Embryonic facial prominence (tissue), 1 donor: ENCODE measurements around the gene ERBB2.
"Not testable (repeated sequence)": the region's sequence is repeated elsewhere in the genome, so short reads cannot be mapped to it uniquely, and the experiment has no call there.

Experiments used
- DNase-seq: peaks from one replicate; pipeline ENCODE4 v3.0.0-alpha.2; 2016; ENCODE audit errors: extremely low spot score

The ERBB2 gene

GRCh38 chr17:39725923-39726322, 26.1 kb downstream of the ERBB2 start:
- DNase-seq = not testable (repeated sequence)

- no peak for DNase-seq
Observed at GRCh38 chr17:39726617-39727016, 26.8 kb downstream of the ERBB2 start.

- no peak for DNase-seq
Observed at GRCh38 chr17:39727556-39727955, 27.7 kb downstream of the ERBB2 start.

GRCh38 chr17:39729280-39729851, 29.5 kb downstream of the ERBB2 start:
- DNase-seq = no peak

DNA sequence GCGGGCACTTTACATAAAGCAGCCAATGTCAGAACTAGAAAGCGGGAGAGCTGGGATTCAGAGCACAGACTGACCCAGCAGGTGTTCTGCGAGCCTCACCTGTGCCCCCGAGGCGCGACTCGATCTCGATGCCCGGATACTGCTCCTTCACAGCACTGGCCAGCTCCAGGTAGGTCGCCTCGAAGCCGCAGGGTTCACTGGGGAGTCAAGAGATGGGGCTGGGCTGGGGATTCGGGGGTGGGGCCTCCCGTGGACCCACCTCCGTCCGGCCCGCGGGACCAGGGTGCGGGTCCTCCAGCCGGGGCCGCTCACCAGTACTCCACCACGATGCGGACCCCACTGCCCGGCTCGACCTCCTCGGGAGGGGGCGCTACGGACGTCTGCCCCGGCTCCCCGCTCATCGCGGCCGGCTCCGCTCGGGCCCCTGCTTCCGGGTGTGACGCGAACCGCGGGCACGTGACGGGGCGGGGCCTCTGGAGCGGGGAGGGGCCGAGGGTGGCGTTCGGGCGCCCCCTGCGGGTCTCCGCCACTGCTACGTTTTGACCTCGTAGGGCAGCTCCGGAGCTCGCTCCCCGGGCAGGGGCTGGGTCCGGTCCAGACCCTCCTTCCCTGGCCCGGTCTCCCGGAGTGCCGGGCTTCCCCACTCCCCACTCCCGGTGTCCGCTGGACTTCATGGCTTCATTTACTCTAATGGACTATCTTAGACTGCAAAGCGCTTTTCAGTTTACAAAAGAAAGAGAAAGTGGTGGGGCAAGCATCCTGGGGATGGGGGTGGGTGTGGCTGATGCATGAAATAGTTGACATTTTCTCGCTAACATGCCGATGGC, 30.4 kb downstream of the ERBB2 start, which contains the start of gene MIEN1:
MIEN1 (minus strand) TSS at position 438 of the 827 bp plus-strand sequence; CDS start at position 401, 37 bp downstream.
- DNase-seq = peak; percentile 54

GRCh38 chr17:39732586-39732985, 32.7 kb downstream of the ERBB2 start:
- DNase-seq = no peak

DNA sequence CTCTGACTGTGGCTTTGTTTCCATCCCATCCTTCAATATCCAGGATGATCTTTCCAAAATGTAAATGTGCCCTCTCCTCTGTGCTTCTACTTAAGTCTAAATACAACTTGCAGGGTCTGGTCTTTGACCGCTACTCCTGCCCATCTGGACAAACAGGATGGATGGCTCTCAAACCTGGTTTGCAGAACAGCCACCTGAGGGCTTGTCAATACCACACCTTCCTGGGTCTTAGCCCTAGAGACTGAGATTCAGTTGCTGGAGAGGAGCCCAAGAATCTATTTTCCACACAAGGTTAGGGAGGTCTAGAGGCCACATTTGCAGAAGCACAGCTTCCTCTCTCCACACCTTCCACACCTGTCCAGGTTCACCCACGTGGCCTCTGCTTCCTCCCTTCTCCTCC, 36.0 kb downstream of the ERBB2 start:
- DNase-seq = no peak

GRCh38 chr17:39736319-39737165, 36.7 kb downstream of the ERBB2 start:
- DNase-seq = no peak

DNA sequence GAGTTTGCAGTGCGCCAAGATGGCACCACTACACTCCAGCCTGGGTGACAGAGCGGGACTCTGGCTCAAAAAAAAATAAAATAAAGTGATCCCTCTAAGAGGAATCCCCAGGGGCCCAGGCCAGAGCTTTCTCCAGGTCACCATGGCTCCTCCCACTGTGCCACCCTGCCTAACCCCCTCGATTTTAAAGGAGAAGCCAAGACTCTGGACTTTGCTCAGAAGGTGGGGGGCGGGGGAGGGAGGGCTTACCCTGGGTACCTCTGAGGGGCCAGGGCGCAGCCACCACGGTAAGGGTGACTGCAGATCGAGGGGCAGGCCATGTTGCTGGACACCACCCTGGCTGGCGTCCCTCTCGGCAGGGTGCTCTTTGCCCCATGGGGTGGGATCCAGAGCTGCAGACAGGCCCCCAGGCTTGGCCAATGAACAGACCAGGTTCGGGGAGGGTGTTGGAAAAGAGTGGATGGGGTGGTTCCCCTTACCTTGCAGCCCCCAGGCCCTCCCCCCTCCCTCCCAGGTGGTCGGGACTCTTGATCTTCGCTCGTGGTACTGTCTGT, 37.4 kb downstream of the ERBB2 start:
- no peak for DNase-seq

- no peak for DNase-seq
Observed at GRCh38 chr17:39737760-39738567, 38.1 kb downstream of the ERBB2 start, which contains the start of gene GRB7. Gene GRB7, plus strand, starts transcription at chr17:39737938. Its CDS starts 4,364 bp downstream, at chr17:39742302.

- DNase-seq = no peak
Observed at GRCh38 chr17:39738568-39738901, 38.7 kb downstream of the ERBB2 start.

DNA sequence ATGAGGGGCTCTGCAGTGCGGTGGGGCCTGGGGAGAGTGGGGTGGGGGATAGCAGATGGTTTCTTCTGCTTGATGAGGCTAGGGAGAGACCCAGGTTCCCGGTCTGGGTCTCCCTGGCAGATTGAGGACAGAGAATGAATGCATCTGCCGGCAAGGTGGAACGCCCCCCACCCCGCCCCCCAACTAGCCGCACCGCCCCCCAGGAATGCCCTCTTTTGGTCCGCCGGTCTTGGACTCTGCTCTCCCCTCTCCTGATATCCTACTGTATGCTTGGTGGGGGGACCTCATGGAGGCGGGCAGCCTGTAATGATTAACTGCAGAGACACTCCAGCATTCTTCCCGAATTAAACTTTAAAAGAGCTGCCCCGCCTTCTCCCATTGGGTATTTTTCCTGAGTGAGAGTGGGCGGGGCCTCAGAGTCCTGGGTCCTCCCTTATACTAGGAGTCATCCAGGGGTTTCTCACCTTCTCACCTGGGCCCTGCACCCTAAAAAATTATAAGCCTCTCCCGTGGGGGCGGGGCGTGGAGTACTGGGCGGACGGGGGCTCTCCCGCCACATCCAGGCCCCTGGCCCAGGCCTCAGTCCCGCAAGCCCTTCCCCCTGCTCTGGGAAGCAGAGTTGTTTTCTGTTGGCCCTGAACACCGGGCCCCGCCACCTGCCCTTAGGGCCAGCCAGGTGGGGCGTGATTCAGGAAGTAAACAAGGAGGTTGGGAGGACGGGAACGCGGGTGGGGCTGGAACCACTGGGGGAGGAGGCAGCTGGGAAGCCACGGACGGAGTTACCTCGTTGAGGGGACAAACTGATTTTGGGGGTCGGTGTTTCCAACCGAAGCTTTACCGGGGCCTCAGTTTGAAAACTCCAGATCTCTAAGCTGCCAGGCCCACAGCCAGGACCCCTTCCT, 39.4 kb downstream of the ERBB2 start:
- DNase-seq = no peak

DNA sequence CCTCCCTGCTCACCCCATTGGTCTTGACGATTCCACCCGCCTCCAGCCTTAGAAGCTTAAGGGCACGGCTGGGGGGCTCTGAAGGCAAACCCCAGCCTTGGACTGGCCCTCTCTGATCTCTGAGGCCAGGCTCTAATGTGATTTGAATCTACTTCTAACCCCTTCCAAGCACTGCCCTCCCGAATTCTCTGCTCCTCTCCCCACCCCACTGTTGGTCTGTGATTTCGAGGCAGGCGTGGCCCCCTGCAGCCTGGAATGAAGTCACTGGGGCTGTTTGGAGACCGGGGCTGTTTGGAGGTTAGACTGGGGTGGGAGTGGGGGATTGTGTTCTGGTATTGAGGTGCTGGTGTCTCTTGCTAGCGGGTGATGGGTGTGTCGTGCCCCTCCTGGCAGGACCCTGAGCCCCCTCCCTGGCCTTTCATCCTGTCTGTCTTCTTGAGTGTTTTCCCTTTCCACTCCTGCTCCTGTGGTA, 40.1 kb downstream of the ERBB2 start:
- no peak for DNase-seq

DNA sequence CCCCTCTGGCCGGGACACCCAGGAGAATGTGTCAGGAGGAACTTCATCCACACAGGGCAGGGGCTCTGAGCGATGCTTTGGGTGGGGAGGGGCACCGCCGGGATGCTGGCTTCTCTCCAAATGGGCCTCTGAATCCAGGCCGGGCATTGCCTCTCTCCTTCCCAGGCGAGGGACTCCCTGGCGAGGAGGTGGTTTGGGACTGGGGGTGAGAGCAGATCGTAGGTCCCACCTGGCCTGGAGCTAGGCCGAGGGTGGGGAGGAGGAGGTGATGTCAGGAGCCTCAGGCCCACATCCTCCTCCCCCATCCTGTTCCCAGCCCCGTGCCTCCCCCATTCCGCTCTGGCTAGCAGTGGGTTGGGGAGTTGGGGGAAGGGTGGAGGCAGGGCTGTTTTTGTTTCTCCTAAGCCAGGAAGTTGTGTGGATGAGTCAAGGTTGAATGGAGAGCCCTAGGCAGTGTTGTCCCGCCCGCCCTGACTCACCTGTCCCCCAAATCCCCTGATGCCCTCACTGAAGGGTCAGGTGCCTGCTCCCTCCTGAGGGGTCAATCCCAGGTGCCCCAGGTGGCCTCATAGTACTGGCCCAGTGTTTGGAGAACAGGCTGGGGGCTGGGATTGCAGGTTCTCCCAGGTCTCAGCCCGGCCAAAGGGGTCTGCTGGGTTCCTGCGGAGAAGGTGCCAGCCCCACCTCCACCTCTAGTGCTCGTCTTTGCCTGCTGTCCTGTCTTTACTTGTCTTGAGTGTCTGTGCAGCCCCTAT, 40.7 kb downstream of the ERBB2 start:
- no peak for DNase-seq

DNA sequence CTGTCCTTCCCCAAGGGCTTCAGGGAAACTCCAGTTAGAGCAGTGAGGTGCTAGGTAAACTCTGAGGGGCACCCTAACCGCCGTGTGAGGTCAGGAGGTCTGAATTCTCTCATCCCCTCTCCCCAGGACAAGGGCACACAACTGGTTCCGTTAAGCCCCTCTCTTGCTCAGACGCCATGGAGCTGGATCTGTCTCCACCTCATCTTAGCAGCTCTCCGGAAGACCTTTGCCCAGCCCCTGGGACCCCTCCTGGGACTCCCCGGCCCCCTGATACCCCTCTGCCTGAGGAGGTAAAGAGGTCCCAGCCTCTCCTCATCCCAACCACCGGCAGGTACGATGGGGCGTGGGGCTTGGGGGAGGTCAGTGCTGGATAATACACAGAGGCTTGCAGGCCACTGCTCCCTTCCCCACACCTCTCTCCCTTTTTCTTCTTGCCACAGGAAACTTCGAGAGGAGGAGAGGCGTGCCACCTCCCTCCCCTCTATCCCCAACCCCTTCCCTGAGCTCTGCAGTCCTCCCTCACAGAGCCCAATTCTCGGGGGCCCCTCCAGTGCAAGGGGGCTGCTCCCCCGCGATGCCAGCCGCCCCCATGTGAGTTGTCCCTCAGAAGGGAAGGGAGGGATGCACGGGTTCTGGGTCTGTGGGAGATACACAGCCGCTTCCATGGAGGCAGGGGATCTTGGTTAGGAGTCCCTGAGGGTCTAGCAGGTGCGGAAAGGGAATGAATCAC, 42.4 kb downstream of the ERBB2 start:
- DNase-seq = no peak

GRCh38 chr17:39742856-39743436, 43.1 kb downstream of the ERBB2 start:
- no peak for DNase-seq

DNA sequence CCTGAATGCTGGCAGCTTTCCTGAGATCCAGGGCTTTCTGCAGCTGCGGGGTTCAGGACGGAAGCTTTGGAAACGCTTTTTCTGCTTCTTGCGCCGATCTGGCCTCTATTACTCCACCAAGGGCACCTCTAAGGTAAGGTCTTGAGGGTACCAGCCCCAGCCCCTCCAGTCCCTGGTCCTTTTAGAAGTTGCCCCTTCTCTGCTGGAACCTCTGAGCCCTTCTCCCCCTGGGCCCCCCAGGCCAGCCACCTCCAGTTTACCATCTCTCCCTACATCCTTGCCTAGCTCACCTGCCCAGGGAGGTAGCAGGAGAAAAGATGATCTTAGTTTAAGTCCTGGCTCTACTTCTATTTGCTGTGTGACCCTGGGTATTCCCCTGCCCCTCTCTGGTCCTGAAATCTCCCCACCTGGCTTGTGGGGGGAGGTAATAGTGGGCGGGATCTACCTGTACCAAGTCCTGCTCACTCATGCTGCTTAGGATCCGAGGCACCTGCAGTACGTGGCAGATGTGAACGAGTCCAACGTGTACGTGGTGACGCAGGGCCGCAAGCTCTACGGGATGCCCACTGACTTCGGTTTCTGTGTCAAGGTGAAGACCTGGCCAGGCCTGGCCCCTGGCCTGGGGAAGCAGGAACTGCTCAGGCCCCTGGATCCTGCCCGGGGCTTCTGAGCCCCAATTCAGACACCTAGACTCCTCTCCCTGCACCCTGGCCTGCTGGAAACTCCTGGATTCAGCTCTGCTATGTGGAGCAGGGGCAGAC, 44.4 kb downstream of the ERBB2 start:
- DNase-seq = no peak

DNA sequence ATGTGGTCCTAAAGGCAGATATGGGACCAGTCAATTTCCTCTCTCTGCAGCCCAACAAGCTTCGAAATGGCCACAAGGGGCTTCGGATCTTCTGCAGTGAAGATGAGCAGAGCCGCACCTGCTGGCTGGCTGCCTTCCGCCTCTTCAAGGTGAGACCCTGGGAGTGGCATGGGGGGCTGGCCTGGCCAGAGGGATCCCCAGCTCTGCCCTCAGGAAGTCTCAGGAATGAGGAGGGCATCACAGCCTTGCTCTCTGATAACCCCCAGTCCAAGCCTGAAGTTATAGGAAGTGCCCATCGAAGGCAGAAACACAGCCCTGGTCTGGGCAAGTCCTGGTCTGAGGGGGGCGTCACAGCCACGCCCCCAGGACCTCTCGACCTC, 45.0 kb downstream of the ERBB2 start:
- no peak for DNase-seq
